ENCODE data around the gene USP46. TPM values are rescaled to one million over a fixed set of nuclear protein-coding genes. Genes with fewer than 3 reads are reported as not detected.

Gene USP46
- total and polyA plus RNA-seq, 2 of the 8 experiments (the other 6 are each of a cell fraction or from before 2014, with no cell fraction given): 10.6 to 62.4 TPM

DNA sequence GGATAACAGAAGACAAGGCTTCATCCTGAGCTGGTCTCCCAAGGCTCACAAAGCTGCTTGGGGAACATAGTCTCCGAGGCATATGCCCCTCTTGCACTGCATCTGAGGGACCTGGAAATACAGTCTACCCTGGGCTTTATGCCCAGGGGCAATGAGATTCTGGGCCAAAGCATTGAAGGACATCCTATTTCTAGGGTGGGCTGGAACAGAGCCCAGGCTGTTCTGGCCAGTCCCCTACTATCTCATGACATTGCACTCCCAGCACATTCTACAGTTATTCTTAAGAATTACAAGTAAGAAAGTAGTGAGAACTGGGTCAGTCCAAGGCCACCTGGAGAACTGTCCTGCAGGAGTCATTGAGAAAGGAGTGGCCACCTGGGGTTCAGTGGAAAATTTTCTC, 107.6 kb downstream of the USP46 start:
- H3K4me1 ChIP-seq (replicated peaks in 1 of 4; ENCODE audit: control insufficient read depth in 3 of 4, insufficient read depth in 4 of 4, low read length in 3 of 4): peaks cover 0 to 5% (median 4%) of the 10 kb centered on the region in 4 experiments; a peak in 3 of 7 replicates
- CTCF ChIA-PET (ENCODE audit: partially characterized antibody): interaction anchor here (1.0 to 1.4 kb wide), 3 partner anchors 17 to 431 kb away, joined by 3 read pairs; no protein-coding TSS in a partner anchor
- H3K9ac ChIP-seq (replicated peaks in 1 of 4; ENCODE audit: extremely low read depth in 1 of 4, low read depth in 3 of 4, low read length in 3 of 4): 0 out of 7 replicates have a peak overlapping the region, but pooled peaks of 1 of the 4 experiments have one; percentile 1
- H2BK12ac ChIP-seq (ENCODE audit: low read depth, low read length): no peak overlapping the region
- H3K23ac ChIP-seq (ENCODE audit: insufficient read length): no peak overlapping the region
- no peak overlapping the region for H2AK5ac ChIP-seq (ENCODE audit: low read depth, low read length)
- DNase-seq (ENCODE audit: low read depth in 1 of 2, low spot score in 2 of 2) (no peak), FAIRE-seq (no peak)
- H2BK120ac ChIP-seq (replicated peaks; ENCODE audit: low read depth, low read length): no peak overlapping the region
- no peaks in the 10 kb centered on the region for H4K20me1 ChIP-seq (replicated peaks in 1 of 2; ENCODE audit: control insufficient read depth in 1 of 2, insufficient read depth in 2 of 2, low read length in 2 of 2)
- no peak overlapping the region for H4K5ac ChIP-seq (ENCODE audit: insufficient read length, low read depth, low read length)
- no peak for TF ChIP-seq ASH2L (IDR thresholded peaks at IDR 0.05; ENCODE audit: low read length)
- no peak for TF ChIP-seq SP1 (IDR thresholded peaks at IDR 0.05; ENCODE audit: low read depth, low read length)
- no peak for TF ChIP-seq YY1 (IDR thresholded peaks at IDR 0.05; ENCODE audit: low read depth, low read length)
- no peak overlapping the region for H3K4ac ChIP-seq (replicated peaks; ENCODE audit: insufficient read length, low read depth, low read length)
- no peak overlapping the region for H3K14ac ChIP-seq (ENCODE audit: insufficient read length)
- H2BK20ac ChIP-seq (ENCODE audit: low read length): no peak overlapping the region
- no peaks in the 10 kb centered on the region for H3K79me1 ChIP-seq (ENCODE audit: low read depth, low read length)
- H3K27me3 ChIP-seq (replicated peaks in 1 of 4; ENCODE audit: control insufficient read depth in 3 of 4, extremely low read depth in 1 of 4, insufficient read depth in 3 of 4, low read length in 3 of 4): no peaks in the 10 kb centered on the region
- no peak overlapping the region for H2BK5ac ChIP-seq (ENCODE audit: low read depth, low read length)
- H2BK15ac ChIP-seq (ENCODE audit: low read length): no peak overlapping the region
- H4K8ac ChIP-seq (ENCODE audit: extremely low read depth, insufficient read depth, low read length): no peak overlapping the region
- H3K18ac ChIP-seq (ENCODE audit: extremely low read depth, low read length): no peak overlapping the region
- no peak overlapping the region for H2AFZ ChIP-seq (ENCODE audit: low read length)
- POLR2A ChIA-PET (ENCODE audit: partially characterized antibody): interaction anchor here (0.5 to 0.6 kb wide), 2 partner anchors 83 to 88 kb away, joined by 3 read pairs; no protein-coding TSS in a partner anchor
- H3K56ac ChIP-seq (replicated peaks; ENCODE audit: insufficient read length, low read depth, low read length): no peak overlapping the region
- H3K9me3 ChIP-seq (ENCODE audit: insufficient read depth in 2 of 2, low read depth in 1 of 2, low read length in 1 of 2): no peaks in the 10 kb centered on the region
- H3K79me2 ChIP-seq (ENCODE audit: control insufficient read depth in 1 of 2, insufficient read depth in 2 of 2, low read length in 2 of 2): no peaks in the 10 kb centered on the region
- H3K4me3 ChIP-seq (ENCODE audit: extremely low read depth in 1 of 4, insufficient read depth in 2 of 4, low read depth in 3 of 4, low read length in 4 of 4): no peak overlapping the region
- no peaks in the 10 kb centered on the region for H3K36me3 ChIP-seq (ENCODE audit: control insufficient read depth in 2 of 4, insufficient read depth in 4 of 4, low read length in 3 of 4)
- 92% methylated on average over 1 of the region's 1 CpG; no CpG with 5 or more reads in 1 of the 2 experiments for WGBS, 2 experiments (ENCODE audit: extremely low coverage in 1 of 2, insufficient coverage in 1 of 2, insufficient read length in 1 of 2, insufficient replicate concordance in 2 of 2, low coverage in 1 of 2, low lambda C conversion rate in 2 of 2, missing lambda C conversion rate in 1 of 2)
- no peak overlapping the region for H4K91ac ChIP-seq (replicated peaks; ENCODE audit: insufficient read length, low read length)
- no peaks in the 10 kb centered on the region for H3K23me2 ChIP-seq (ENCODE audit: low read depth, low read length)
- H3K4me2 ChIP-seq (ENCODE audit: insufficient read depth in 1 of 2, low read depth in 2 of 2, low read length in 2 of 2): no peak overlapping the region
- no peak overlapping the region for H3K27ac ChIP-seq (ENCODE audit: low read depth, low read length)
